Measurements from ENCODE around the gene FLT4.

Gene FLT4

DNA sequence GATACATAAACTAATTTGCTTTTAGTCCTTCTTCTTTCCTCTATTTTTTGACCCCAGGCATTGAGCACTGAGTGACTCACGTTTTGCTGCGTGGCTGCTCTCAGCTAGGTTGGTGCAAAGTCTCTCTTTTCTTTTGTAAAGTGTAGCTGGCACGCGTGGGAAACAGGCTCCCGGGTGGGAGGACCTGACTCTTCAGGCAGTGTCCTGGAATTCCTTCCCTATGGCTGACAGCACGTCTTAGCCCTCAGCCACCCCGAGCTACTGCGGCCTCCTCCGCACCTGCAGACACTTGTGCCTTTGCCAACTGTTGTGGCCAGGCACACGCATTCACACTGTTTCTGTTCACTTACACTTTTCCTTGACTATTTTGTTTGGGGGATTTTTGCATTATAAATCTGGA is 57.2 kb downstream of the FLT4 start:
- no peak for DNase-seq (ENCODE audit: low read depth in 2 of 2)

DNA sequence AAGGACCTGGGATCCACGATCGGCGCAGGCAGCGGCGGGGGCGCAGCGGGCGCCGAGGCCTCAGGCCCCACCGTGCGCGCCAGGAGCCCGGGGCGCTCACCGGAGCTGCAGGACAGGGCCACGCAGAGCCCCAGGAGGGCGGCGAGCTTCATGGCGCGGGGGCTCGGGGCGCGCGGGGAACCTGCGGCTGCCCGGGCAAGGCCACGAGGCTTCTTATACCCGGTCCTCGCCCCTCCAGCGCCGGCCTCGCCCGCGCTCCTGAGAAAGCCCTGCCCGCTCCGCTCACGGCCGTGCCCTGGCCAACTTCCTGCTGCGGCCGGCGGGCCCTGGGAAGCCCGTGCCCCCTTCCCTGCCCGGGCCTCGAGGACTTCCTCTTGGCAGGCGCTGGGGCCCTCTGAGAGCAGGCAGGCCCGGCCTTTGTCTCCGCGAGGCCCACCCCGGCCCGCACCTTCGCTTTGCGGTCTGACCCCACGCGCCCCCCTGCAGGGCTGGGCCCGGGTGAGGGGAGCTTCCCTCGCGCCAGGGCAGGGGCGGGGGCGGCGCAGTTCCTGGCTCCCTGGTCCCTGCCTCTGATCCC is 58.0 kb downstream of the FLT4 start, which contains the start of gene SCGB3A1:
Gene SCGB3A1, minus strand, starts transcription at position 189 of the 577 bp plus-strand sequence. Its CDS starts 37 bp downstream, at position 152.
- no peak for DNase-seq (ENCODE audit: low read depth in 2 of 2)

DNA sequence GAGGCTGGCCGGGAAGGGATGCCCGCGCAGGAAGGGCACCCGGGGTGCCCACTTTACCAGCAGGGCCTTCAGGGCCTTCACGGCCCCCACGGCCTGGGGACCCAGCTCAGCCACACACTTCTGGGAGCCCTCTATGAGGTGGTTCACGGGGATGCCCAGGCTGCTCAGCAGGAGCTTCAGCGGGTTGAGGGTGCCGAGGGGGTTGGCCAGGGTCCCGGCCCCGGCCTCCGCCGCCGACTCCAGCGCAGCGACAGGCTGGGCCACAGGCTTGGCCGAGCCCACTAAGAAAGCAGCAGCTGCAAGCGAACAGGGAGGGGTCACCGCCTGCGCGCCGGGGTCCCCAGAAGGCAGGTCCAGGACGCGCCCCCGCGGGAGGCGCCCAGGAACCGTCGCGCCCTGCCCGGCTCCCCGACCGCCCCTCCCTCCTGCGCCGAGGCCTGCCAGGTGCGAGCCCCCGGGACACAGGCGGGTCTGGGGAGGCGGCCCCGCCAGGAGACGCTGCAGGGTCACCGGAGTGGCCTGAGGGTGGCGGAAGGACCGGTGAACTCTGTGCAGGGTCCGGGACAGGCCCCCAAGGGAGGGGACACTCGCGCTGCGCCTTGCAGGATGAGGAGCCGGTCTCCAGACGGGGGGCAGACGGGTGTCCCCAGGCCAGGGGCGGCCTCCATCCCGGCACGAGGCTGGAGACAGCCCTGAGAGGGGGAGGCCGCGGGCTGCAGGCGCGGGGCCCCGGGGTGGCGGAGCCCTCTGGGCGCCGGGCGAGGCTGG is 58.7 kb downstream of the FLT4 start:
- DNase-seq (ENCODE audit: low read depth in 2 of 2), result no peak

DNA sequence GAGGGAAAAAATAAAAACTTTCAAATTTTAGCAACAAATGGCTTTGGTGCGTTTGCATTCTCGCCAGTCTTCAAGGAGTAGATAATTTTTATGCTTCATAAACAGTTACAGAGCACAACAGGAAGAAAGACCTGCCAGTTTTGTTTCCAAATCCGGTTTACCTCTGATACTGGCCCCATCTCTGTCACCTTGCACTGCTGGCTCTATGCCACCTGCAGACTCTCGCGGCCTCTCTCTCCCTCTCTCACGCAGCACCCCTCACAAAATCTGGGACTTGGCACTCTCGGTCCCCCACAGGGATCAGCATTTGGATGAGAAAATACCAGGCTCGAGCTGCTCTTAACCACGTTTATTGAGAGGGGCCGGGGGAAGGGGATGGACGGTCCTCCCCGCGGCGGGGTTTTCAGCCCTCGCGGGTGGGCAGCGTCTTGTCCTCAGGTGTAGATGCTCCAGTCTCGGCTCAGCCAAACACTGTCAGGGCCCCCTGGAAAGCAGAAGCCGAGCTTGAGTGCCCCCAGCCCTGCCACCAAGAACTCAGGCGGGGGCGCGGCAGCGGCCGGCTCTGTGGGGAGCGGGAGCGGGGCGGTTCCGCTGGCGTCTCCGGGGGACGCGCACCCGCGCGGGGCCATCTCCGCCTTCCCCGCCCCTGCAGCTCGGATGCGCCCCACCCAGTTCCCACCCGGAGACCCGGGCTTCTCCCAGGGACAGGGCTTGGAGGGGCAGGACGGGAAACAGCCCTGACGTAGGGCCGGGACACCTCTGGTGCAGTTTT is 59.4 kb downstream of the FLT4 start:
- no peak for DNase-seq (ENCODE audit: low read depth in 2 of 2)

DNA sequence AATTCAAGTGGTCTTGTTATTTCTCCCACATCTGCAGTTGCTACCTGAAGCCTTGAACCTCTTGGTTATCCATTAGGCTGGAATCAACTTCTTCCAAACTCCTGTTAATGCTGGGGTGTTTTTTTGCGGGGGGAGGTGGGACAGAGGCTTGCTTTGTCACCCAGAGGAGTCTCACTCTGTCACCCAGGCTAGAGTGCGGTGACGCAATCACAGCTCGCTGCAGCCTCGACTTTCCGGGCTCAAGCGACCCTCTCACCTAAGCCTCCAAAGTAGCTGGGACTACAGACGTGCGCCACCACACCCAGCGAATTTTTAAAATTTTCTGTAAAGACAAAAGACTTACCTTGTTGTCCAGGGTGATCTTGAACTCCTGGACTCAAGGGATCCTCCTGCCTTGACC is 62.5 kb downstream of the FLT4 start:
- no peak for DNase-seq (ENCODE audit: low read depth in 2 of 2)

DNA sequence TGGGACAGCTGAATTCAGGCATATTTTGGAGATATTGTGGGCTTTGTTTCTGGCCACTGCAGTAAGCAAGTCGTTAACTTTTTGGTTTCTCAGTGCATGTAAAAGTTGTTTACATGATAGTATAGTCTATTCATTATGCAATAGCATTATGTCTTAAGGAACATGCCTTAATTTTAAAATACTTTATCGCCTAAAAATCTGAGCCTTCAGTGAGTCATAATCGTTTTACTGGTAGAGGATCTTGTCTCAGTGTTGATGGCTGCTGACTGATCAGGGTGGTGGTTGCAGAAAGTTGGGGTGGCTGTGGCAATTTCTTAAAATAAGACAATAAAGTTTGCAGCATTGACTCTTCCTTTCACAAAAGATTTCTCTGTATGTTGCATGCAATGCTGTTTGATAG is 63.2 kb downstream of the FLT4 start:
- DNase-seq (ENCODE audit: low read depth in 2 of 2), result no peak

DNA sequence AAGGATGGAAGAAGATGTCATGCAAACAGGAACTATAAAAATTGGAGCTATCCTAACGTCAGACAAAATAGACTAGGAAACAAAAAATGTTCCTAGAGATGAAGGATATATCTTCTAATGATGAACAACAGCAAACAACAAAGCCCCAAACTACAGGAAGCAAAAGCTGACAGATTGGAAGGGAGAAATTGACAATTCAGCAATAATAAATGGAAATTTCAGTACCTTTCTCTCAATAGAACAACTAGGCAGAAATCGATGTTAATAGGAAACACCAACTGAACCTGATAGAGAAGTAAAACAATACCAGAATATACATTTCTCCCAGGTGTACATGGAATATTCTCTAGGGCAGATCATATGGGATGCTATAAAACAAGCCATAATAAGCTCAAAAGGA is 65.7 kb downstream of the FLT4 start:
- DNase-seq (ENCODE audit: low read depth in 2 of 2), result no peak

DNA sequence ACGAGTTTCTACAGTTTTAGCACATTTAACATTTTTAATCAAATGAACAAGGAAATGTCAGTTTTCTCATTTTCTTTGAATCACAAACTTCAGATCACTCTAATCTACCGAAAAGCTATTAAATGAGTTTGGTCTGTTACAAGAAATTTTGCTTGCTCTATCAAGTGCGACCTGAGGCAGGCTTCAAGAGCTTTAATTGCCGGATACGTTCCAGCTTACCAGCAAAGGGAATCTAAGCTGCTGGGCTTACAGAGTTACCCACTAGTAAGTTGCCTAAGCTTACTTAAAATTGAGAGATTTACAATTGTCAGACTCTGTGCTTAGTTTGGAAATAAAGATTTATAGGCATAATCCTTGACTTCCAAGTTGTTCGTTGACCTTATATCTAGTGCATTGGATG is 68.7 kb downstream of the FLT4 start:
- DNase-seq (ENCODE audit: low read depth in 2 of 2), result no peak

DNA sequence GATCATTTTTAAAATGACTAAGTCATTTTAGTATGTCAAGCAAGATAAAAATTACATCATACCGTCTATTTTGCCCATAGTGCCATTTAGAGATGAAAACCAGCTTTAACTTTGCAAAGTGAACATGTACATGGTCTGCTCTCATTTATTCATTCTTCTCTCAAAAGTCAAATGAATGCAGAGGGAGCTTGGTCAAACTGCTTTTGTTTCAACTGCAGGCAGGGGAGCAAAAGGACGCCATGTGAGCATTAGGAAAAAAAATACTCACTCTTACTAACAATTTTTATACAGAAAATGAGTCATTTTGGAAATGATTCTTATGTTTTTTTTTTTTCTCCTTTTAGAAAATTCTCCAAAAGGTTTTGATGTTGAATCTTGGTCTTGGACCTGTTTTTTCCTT is 73.8 kb downstream of the FLT4 start:
- no peak for DNase-seq (ENCODE audit: low read depth in 2 of 2)

DNA sequence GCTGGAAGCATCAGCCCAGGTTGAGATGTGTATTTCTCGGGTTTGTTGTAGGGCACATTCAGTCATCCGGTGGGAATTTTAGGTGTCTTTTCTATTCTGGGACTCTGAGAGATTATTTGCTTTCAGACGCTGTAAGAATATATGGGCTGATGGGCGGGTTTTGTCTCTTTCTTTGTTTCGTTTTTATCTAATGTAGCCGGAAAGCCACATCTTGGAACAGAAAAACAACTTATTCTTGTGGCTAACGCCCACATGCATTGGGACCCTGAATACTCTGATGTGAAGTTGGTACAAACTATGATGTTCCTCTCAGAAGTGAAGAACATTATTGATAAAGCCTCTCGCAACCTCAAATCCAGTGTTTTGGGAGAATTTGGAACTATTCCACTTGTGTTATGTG is 80.5 kb downstream of the FLT4 start:
- DNase-seq (ENCODE audit: low read depth in 2 of 2), result no peak

DNA sequence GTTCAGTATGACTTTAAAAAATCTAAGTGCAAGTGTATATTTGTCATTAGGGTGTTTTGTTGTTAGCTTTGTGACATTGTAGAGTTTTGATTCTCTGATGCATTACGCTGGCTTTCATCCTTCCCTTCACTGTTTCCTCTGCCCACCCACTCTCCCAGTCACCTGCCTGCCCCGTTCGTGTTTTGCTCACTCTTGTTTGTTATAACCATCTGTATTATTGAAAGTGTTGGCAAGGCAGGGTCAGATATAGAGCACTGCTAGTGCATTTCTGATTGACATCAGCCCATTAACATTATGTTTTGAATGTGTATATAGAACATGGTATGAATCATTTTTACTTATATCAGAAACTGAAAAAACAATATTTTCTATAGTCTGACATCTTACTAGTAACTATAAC is 85.4 kb downstream of the FLT4 start:
- no peak for DNase-seq (ENCODE audit: low read depth in 2 of 2)

DNA sequence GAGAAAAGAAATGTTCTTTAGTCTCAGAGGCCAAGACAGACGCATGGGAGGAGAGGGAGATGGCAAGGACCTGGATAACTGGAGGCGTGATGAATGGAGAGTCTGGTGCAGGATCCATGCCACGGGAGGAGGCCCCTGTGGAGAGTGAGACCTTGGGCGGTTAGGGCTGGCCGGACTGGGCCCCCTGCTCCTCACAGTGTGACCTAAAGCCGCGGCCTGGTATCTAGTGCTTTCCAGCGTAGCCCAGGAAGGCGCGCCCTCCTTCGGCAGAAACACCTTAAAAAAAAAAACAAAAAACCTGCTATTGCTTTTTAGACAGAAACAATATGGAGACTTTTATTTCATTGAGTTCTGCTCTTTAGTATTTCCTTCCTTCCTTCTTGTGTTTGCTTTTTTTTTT is 91.2 kb downstream of the FLT4 start:
- DNase-seq (ENCODE audit: low read depth in 2 of 2), result no peak

DNA sequence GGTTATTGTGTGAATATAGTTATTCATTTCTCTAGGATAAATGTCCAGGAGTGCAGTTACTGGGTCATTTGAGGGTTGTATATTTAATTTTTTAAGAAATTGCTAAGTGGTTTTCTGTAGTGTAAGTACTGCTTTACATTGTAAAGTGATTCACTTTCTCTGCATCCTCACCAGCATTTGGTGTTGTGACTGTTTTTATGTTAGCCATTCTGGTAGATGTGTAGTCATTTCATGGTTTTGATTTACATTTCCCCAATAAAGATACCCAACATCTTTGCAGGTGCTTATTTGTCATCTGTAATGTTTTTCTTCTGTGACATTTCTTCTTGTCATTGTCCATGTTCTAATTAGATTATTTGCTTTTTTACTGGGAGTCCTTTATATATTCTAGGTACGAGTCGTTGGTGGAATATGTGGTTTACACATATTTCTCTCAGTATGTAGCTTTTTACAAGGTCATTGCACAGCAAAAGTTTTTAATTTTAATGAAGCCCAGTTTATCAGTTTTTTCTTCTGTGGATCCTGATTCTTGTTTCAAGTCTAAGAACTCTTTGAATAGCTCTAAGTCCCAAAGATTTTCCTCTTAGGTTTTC is 92.1 kb downstream of the FLT4 start:
- no peak for DNase-seq (ENCODE audit: low read depth in 2 of 2)

DNA sequence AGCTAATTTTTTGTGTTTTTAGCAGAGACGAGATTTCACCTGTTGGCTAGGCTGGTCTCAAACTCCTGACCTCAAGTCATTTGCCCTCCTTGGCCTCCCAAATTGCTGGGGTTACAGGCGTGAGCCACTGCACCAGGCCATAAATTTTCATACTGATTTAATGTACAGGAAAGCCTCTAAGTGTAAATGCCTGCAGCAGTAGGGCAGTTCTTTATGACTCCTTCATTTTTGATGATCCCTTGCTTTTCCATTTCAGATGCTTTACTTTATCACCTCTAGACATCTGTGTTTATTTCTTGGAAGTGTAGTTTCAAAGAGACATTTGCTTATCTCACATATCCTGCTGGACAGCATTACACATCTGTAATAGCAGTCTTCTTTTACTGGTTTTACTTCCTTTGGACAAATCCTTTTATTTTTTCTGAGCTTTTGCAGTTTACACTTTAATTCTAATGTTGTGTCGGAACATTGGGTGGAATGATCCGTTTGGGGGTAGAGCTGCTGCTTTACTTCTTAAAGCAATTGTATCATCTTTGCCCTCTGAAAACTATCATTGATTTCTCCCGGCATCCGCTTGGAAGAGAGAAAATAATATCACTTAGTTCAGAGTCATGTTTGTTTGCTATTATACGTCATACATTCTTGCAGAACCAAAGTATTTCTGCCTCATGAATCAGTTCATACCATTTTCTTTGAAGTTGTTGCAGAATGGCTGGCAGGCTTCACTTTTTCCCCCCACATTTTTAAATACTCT is 94.1 kb downstream of the FLT4 start:
- no peak for DNase-seq (ENCODE audit: low read depth in 2 of 2)

DNA sequence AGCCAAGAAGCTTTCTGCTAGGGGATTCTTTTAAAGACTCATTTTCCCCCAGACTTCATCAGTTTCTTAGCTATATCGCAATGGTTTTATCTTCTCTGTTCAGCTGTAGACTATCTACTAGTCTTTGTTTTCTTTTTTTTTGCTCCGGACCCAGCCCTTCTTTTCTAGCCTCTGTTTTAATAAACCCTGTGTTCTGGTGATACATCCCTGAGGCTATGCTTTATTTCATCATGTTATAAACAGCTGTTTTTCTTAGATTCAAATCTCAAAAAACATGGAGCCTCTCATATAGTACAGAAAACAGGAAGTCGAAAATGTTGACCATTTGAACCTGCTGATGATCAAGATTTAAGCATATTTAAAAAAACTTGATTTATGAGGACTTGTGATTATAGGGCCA is 95.9 kb downstream of the FLT4 start:
- DNase-seq (ENCODE audit: low read depth in 2 of 2), result no peak

Data from stimulated activated CD4-positive, alpha-beta T cell treated with anti-CD3 and anti-CD28 coated beads, Interleukin-12 subunit alpha, Interleukin-12 subunit beta, amount 100 ng/mL, for 24 hours (primary cell).